EH (cell line): Measurements from ENCODE around the gene SPDYE3.
"Not testable (repeated sequence)": the region's sequence is repeated elsewhere in the genome, so short reads cannot be mapped to it uniquely, and the experiment has no call there.

Experiments used
- DNase-seq: peaks from one replicate; pipeline ENCODE4 v3.0.0-alpha.2; 2015; ENCODE audit warnings: low read depth

Gene SPDYE3

DNA sequence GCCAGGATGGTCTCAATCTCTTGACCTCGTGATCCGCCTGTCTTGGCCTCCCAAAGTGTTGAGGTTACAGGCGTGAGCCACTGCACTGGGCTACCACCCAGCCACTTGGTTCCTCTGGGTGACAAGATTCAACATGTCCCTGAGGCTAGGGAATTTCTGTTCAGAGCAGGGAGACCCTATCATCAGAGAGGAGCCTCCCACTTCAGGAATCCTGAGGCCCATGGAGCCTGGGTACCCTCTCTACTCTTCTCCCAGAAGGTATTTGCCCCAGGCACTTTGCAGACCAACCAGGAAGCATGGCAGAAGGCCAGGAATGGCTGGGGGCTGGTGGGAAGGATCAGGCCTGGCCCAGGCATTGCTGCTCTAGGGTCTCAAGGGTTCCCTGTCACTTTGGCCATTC, 19.2 kb upstream of the SPDYE3 start:
- not testable (repeated sequence) for DNase-seq

DNA sequence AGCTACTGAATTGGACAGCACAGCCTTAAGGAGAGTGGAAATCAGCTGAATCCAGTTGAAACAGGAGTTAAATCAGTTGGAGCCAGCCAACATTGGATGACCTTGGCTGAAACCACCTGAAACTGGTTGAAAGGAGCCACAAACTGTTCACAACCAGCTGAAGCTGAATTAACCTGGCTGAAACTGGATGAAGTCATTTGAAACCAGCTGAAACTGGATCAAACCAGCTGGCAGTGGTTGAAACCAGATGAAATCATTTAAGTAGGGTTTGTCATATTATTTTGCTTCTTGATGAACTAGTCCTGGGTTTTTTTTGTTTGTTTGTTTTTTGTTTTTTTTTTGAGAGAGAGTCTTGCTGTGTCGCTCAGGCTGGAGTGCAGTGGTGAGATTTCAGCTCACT, 15.3 kb upstream of the SPDYE3 start:
- DNase-seq: not testable (repeated sequence)

- peak; percentile 51 for DNase-seq
Observed at GRCh38 chr7:100295269-100295668, 12.2 kb upstream of the SPDYE3 start.

DNA sequence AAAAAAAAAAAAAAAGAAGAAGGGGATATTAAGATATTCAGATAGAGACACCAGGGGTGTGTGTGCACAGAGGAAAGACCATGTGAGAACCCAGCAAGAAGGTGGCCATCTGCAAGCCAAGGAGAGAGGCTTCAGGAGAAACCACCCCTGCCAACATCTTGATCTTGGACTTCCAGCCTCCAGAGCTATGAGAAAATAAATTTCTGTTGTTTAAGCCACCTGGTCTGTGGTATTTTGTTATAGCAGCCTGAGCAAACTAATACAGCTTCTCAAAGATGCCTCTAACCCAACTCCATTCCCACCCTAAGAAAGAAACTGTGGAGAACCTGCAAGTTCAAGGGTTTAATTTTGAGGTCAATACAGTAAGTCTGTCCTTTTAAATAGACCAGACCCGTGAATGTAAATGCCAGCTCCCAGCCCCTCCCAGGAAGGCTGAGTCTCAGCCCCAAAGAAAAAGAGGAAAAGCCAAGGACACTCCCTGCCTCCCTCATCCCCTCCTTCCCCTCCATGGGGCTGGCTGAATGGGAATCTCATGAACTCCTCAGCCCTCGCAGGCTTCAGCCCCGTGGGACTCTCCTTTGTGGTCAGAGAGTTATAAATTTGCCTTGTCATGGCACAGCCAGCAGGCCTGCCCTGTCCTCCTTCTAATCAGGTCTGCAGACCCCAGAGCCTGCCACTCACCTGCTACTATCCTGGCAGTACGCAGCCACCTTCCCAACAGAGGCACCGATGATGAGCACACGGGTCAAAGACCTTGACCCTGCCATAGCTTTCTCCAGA, 9.5 kb upstream of the SPDYE3 start:
- not testable (repeated sequence) for DNase-seq

GRCh38 chr7:100298632-100298895, 8.9 kb upstream of the SPDYE3 start:
- DNase-seq: not testable (repeated sequence)

- DNase-seq: not testable (repeated sequence)
Observed at GRCh38 chr7:100304526-100304925, 3.0 kb upstream of the SPDYE3 start.

- DNase-seq: not testable (repeated sequence)
Observed at GRCh38 chr7:100318329-100318728, 10.8 kb downstream of the SPDYE3 start.

DNA sequence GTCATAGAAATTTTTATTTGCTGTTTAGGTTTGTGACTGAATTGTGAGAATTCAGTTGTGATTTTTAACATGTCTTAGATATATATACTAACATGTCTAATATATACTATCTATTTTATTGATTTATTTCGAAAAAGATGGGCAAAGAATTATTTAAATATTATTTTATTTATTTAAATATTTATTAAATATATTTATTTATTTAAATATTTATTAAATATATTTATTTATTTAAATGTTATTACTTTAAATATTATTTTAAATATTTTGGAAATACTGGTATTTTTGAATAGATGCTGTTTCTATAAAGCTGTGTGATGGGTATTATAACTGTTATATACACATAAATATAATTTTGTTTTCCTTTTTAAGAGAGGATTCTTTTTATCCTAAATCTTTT, 14.1 kb downstream of the SPDYE3 start:
- not testable (repeated sequence) for DNase-seq

DNA sequence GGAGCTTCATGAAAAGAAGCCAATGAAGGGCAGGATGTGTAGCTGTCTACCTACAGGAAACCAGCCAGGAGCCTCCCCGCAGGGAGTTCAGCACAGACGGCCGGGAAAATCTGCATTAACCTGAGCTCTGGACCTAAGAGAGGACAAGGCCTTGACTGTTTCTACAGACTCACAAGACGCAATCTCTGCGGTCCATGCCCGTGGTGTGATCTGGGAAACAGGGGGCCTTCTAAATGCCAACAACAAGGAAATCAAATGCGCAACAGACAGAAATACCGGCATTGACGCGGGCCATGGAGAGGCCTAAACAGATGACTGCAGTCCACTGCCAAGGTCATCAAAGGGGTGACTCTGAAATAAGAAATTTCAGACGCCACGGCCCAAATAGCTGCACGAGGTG, 16.7 kb downstream of the SPDYE3 start:
- DNase-seq: not testable (repeated sequence)

- not testable (repeated sequence) for DNase-seq
Observed at GRCh38 chr7:100325671-100326070, 18.2 kb downstream of the SPDYE3 start.

DNA sequence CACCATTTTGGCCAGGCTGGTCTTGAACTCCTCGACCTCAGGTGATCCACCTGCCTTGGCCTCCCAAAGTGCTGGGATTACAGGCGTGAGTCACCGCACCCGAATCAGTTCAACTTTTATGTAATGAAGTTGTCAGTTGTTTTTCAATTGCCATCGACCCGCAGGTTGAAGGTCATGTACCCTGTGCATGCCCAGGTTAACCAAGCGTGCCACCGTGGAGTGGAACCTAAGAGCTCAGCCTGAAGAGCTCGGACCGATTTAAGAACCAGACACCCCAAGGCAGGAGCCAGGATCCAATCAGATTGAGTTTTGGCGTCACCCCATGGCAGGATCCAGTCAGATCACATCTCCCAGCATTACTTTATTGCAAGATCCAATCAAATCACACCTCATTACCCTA, 19.4 kb downstream of the SPDYE3 start:
- DNase-seq: not testable (repeated sequence)

DNA sequence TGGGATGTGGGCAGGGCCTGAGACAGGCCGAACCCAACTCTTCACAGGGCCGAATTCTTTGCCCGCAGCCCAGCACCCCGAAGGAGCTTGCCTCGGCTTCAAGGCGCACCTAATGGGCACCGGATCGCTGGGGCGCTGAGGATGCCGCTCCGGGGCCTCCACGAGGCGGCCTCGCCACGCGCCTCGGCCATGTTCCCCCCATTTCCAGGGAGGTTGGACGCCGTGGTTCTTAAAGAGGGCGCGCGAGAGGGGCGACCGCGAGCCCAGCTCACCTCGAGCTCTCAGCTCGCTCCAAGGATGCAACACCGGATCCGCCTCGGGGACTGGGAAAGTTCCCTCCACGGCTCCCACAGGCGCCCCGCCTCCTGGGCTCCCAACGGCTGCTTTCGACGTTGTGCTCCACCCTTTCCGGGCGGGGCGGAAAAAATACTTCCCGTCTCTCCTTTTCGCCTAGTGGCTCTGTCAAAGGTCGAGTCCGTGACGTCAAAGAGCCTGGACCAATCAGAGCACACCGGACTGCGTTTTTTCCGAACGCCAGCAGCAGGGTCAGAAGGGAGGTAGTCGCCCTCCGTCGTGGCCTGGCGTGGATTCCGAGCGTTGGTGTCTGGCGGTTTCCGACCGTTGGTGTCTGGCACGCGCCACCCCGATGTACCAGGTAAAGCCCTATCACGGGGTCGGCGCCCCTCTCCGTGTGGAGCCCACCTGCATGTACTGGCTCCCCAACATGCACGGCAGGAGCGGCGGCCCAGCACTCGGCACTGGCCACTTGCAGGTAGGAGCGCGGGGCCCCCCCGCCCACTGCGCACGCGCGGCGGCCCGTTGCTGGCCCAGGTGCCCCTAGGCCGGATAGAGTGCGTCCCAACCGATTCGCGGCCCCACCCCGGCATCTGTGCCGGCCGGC, 28.3 kb downstream of the SPDYE3 start:
- peak; percentile 96 for DNase-seq

DNA sequence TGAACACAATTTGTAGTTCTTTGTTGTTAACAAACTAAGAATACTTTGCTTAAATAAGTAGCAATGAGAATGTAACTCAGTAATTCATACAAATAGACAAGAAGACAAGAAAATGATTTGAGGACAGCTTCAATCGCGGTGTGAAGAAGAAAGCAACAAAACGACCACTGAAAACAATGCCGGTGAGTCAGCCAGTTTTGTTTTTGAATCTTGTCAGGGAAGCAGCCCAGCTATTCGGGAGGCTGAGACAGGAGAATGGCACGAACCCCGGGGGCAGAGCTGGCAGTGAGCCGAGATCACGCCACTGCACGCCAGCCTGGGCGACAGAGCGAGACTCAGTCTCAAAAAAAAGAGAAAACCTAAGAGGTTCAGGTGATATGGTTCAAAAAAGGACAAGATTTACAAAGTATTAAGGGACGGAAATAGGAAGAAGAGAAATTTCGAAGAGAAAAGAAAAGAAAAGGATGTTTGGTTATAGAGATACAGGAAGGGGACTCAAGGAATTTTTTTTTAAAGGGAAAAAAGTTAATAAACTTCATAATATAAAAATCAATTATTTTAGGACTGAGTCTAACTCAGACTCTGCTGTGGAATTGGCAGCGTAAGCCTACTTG, 30.7 kb downstream of the SPDYE3 start:
- not testable (repeated sequence) for DNase-seq

DNA sequence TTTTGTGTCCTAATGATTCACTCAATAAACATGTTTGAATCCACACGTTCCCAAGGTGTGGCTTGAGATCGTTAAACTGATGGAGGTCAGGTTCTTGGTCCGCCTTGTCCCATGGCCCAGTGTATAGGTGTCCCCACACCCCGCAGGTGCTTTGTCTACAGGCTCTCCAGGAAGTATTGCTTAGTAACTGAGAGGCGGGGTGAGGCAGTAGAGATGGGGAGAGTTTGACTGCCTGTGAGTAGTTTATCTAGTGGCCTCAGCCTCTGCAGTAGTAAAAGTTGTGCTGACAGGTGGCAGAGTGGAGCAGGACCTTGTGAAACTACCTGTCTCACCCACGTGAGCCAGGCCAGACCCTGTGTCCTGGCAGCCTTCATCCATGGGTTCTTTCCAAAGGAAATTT, 33.8 kb downstream of the SPDYE3 start:
- DNase-seq: not testable (repeated sequence)

DNA sequence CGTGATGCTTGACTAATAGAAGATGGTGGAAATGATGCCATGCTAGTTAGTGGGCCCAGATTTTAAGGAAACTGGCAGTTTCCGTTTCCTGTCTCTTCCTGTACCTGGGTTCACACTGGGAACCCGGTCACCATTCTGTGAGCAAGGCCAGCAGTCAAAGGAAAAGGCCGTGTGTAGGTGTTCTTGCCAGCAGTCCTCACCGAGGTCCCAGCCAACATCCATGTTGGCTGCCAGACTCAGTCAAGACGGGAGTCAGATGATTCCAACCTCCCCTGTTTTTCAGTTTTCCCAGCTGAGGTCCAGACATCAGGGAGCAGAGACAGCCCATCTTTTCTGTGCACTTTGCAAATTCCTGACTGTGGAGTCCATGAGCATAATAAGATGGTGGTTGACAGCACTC, 35.3 kb downstream of the SPDYE3 start:
- no peak for DNase-seq

- not testable (repeated sequence) for DNase-seq
Observed at GRCh38 chr7:100344124-100344559, 36.6 kb downstream of the SPDYE3 start.

DNA sequence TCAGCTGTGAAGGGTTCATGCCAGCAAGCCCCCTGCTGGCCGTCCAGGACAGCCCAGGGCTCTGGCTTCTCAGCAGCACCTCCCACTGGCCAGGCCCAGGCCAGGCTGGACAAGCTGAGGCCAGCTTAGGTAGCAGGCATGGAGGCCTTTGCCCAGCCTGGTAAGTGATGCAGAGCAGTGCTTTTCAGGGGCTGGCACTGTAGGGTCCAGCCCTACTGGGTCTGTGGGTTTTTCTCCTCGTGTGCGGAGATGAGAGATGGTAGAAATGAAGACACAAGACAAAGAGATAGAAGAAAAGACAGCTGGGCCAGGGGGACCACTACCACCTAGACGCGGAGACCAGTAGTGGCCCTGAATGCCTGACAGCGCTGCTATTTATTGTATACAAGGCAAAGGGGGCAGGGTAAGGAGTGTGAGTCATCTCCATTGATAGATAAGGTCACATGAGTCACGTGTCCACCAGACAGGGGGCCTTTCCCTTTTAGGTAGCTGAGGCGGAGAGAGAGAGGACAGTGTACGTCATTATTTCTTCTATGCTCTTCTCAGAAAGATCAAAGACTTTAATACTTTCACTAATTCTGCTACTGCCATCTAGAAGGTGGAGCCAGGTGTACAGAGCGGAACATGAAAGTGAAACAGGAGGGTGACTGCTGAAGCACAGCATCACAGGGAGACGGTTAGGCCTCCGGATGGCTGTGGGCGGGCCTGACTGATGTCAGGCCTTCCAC, 37.2 kb downstream of the SPDYE3 start:
- peak; percentile 51 for DNase-seq

GRCh38 chr7:100345288-100345672, 37.8 kb downstream of the SPDYE3 start:
- peak; percentile 61 for DNase-seq

DNA sequence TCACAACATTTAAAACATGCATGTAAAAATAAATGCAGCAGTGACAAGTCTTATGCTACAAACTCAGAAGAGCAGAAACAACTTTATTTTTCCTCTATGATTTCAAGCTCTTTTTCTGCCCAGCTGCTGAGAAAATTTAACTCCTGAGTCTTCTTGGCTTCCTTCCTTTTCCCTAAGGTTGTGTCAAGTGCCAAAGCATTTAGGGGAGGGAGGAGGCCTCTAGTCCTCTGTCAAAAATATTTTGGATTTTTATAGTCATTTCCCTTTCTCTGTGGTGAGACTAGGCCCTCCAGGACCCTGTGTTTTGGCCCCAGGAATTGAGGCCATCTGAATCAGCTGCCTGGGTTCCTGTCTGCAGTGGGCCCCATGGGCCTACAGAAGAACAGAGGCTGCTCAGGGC, 39.4 kb downstream of the SPDYE3 start:
- no peak for DNase-seq

- no peak for DNase-seq
Observed at GRCh38 chr7:100348805-100349204, 41.3 kb downstream of the SPDYE3 start.

GRCh38 chr7:100349757-100350156, 42.3 kb downstream of the SPDYE3 start:
- no peak for DNase-seq

- no peak for DNase-seq
Observed at GRCh38 chr7:100351657-100352058, 44.2 kb downstream of the SPDYE3 start.
